HAP-1 (cell line): ENCODE results near the gene MED15.

ENCODE experiments used
- DNase-seq, 2 experiments: peaks; one replicate each; pipeline ENCODE4 v3.0.0-alpha.2; 2016 to 2020; ENCODE audit warnings: low spot score in 2 of 2
- H3K27me3 ChIP-seq: fragments of 250-450 bp; sonication (Bioruptor Pico); 2 replicates; pipeline ENCODE4 v1.5.1; 2020; ENCODE audit warnings: low read depth, mild to moderate bottlenecking, moderate library complexity
- H3K36me3 ChIP-seq: fragments of 250-450 bp; sonication (Bioruptor Pico); replicated peaks from 2 replicates; pipeline ENCODE4 v1.5.1; 2020; ENCODE audit warnings: mild to moderate bottlenecking
- H3K4me1 ChIP-seq: fragments of 250-450 bp; sonication (Bioruptor Pico); 2 replicates; pipeline ENCODE4 v1.5.1; 2020; ENCODE audit warnings: mild to moderate bottlenecking
- H3K4me3 ChIP-seq: fragments of 250-450 bp; sonication (Bioruptor Pico); 2 replicates; pipeline ENCODE4 v1.5.1; 2020; ENCODE audit warnings: mild to moderate bottlenecking, moderate library complexity
- H3K9me3 ChIP-seq: fragments of 250-450 bp; sonication (Bioruptor Pico); 2 replicates; pipeline ENCODE4 v1.5.1; 2020; ENCODE audit warnings: mild to moderate bottlenecking, moderate library complexity
- in situ Hi-C: fragments of 300-500 bp; cut with MboI; formaldehyde crosslinking; loops from 3 replicates; pipeline ENCODE4 v1.14.3; 2020; ENCODE audit warnings: low sequenced_read_pairs, inconsistent platforms, mixed read lengths

MED15 gene

DNA sequence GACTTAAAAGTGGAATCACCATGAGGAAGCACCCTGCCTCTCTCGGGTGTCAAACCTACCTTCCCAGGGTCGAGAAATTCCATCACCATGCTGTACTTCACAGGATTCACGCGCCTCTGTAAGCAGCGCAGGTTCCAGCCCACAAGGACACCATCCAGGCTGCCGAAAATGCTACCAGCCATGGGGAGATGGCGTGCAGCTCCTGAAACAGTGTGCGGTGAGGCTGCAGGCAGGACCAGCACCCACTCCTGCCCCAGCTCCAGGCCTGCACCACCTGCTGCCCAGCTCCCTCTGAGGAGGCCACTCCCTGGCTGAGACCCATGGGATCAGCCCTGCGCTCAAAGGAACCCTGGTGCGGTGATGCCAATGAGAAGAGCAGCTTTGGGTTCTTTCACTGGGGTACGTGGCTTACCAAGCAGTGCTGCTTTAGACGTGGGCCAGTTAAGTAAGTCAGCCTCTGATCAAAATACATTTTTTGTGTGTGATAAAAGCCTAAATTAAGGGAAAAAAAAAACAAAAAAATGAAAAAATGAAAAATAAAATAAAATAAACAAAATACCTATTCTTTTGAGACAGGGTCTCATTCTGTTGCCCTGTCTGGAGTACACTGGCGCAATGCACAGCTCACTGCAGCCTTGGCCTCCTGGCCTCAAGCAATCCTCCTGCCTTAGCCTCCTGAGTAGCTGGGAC is 115.4 kb downstream of the MED15 start:
- H3K4me3 ChIP-seq, result no peak overlapping the region
- DNase-seq, result no peak
- in situ Hi-C loops, result no loop called here
- H3K27me3 ChIP-seq, result no peaks in the 10 kb centered on the region
- H3K9me3 ChIP-seq, result no peaks in the 10 kb centered on the region
- no peaks in the 10 kb centered on the region for H3K36me3 ChIP-seq
- H3K4me1 ChIP-seq, result no peaks in the 10 kb centered on the region

DNA sequence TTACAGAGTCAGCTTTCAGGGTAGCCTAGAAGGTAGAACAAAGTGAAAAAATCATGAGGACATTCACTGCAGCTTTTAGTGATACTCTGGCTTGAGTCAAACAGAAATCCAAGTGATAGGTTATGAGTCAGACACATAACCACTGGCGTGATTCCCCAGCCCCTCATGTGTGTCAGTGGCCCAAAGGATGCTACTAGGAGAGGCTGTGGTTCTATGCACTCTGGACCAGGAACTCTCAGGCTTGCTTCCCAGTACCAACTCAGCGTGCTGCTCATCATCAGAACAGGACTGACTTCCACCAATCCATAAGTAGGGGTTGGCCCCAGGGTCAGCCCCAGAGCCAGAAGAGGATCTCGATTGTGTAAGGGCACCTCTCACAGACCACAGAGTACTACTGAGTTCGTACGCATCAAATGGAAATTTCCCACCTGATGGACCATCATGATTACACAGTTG is 116.8 kb downstream of the MED15 start:
- Histone ChIP-seq H3K9me3 (no peaks in the 10 kb centered on the region), H3K4me3 (no peak overlapping the region), H3K27me3 (peaks cover 1% of the 10 kb centered on the region; the same call in 1 of the 2 replicates), H3K4me1 (no peaks in the 10 kb centered on the region), H3K36me3 (no peaks in the 10 kb centered on the region)
- in situ Hi-C loops, result no loop called here
- no peak for DNase-seq

DNA sequence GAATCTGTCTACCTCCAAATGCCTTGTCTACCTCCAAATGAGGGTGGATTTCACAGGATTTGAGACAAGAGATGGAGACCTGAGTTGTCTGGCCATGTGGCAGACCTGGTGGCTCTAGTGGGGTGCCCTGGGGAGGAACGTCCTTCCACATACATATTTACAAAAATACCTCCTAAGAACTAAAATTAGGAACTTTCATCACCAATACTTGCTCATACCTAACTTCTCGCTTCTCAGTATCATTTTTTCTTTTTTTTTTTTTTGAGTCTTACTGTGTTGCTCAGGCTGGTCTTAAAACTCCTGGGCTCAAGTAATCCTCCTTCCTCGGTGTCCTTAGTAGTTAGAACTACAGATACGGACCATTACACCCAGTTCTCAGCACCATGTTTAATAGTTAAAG is 117.9 kb downstream of the MED15 start:
- Histone ChIP-seq H3K36me3 (no peaks in the 10 kb centered on the region), H3K4me3 (no peak overlapping the region), H3K27me3 (peaks cover 4% of the 10 kb centered on the region; the same call in 1 of the 2 replicates), H3K4me1 (no peaks in the 10 kb centered on the region), H3K9me3 (no peaks in the 10 kb centered on the region)
- in situ Hi-C loops, result no loop called here
- DNase-seq, result no peak

DNA sequence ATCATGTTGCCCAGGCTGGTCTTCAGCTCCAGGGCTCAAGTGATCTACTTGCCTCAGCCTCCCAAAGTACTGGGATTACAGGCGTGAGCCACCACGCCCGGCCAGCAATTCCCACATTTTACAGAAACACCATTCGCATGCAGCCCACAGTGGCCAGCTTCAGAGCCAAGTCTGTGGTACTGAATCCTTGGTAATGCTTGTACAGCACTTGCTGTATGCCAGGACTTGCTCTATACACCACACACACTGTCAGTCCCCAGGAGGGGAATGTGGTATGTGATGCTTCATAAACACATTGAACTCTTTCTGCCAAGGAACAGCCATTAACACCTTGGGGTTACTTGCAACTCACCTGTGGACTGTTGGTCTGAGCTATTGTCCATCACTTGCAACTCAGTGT is 119.4 kb downstream of the MED15 start:
- Histone ChIP-seq H3K4me3 (no peak overlapping the region), H3K4me1 (no peaks in the 10 kb centered on the region), H3K36me3 (no peaks in the 10 kb centered on the region), H3K9me3 (no peaks in the 10 kb centered on the region), H3K27me3 (peaks cover 4% of the 10 kb centered on the region; the same call in 1 of the 2 replicates)
- in situ Hi-C loops, result no loop called here
- no peak for DNase-seq

DNA sequence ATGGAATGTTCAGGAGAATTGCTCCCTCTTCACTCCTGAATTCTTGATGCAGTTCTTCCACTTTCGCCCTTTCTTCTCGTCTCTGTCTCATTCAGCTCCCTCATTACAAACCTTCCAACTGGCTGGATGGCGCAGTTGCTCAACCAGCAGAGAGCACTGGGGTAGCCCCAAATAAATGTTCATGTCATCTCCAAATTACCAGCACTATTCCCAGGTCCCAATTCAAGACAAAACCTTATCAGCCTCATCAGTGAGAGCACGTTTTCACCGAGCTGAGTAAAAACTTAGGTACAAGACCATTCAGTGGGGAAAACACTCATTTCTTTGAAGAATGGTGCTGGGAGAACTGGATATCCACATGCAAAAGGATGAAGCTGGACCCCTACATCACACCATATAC is 120.0 kb downstream of the MED15 start:
- Histone ChIP-seq H3K4me3 (no peak overlapping the region), H3K27me3 (peaks cover 4% of the 10 kb centered on the region; the same call in 1 of the 2 replicates), H3K9me3 (no peaks in the 10 kb centered on the region), H3K4me1 (no peaks in the 10 kb centered on the region), H3K36me3 (no peaks in the 10 kb centered on the region)
- DNase-seq, result no peak
- in situ Hi-C loops, result no loop called here

DNA sequence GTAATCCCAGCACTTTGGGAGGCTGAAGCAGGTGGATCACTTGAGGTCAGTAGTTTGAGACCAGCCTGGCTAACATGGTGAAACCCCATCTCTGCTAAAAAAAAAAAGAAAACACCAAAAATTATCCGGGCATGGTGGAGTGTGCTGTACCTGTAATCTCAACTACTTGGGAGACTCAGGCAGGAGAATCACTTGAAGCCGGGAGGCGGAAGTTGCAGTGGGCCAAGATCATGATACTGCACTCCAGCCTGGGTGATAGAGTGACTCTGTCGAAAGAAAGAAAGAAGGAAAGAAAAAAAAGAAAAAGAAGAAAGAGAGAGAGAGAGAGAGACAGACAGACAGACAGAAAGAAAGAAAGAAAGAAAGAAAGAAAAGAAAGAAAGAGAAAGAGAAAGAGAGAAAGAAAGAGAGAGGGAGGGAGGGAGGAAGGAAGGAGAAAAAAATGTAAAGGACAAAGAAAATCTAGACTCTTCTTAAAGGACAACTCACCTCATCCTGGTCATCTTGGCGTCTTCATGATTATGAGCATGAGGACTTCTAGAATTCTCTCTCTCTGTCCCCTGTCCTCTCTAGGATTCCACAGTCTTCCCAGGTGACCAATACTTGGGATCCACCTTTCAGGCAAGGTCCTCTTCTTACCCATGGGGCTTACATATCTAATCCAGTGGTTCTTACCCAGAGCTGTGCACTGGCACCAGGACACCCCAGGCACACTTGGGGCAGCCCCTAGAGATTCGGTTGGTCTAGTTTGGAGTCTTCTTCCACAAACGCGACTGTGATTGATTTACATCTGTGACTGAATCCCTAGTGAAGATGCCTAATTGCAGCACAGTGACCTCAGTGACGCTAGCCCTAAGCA is 120.9 kb downstream of the MED15 start:
- Histone ChIP-seq H3K4me3 (no peak overlapping the region), H3K9me3 (no peaks in the 10 kb centered on the region), H3K4me1 (no peaks in the 10 kb centered on the region), H3K27me3 (peaks cover 4% of the 10 kb centered on the region; the same call in 1 of the 2 replicates), H3K36me3 (no peaks in the 10 kb centered on the region)
- no peak for DNase-seq
- in situ Hi-C loops, result no loop called here

DNA sequence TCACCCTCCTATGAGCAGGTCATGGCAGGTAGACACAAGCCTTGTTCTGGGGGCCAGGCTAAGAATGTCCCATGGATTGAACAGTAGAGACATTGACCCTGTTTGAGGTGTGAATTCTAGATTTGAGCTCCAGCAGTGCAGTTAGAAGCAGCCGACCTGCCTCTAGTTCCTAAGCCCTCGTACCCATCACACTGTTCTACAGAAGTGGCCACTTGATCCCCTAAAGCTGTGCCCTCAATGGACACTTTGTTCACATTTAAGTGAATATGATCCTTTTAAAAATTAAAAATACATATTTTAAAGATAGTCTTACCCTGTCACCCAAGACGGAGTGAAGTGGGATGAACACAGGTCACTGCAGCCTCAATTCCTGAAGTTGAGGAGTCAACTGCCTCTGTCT is 122.0 kb downstream of the MED15 start:
- Histone ChIP-seq H3K4me1 (no peaks in the 10 kb centered on the region), H3K36me3 (no peaks in the 10 kb centered on the region), H3K27me3 (peaks cover 4% of the 10 kb centered on the region; the same call in 1 of the 2 replicates), H3K4me3 (no peak overlapping the region), H3K9me3 (no peaks in the 10 kb centered on the region)
- DNase-seq, result no peak
- in situ Hi-C loops, result no loop called here

DNA sequence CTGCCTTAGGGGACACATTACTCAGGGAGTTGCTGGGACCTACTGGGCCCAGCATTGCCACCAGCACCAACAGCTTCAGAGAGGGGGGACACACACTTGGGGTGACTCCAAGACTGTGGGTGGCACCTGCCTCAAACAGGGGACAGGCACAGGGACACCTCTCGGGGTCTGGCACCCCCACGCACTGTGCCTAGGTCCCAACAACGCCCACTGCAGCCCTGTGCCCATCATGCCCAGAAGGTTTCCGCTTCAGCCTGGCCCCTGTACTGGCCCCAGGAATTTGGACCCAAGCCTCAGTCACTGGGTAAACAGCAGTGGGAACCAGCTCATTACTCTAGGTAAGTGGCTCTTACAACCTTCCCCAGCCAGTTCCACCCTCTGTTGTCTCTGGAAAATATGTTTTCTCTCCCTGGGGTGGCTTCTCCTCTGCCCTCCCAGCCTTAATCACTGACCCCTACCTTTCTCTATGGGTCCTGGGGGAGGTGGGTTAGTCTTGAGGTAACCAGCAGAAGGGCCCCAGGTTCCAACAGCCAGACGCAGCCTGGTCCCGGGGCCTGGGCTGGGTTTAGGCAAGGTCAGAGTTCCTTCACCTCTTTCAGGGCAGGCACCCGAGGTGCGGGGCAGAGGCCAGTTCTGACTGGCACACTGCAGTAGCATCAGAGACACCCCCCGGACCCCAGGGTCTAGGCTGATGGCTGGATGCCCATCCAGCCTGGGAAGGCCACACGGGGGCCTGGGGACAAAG is 123.6 kb downstream of the MED15 start:
- H3K4me3 ChIP-seq, result no peak overlapping the region
- H3K4me1 ChIP-seq, result no peaks in the 10 kb centered on the region
- no peaks in the 10 kb centered on the region for H3K9me3 ChIP-seq
- in situ Hi-C loops, result no loop called here
- H3K27me3 ChIP-seq, result peaks cover 4% of the 10 kb centered on the region; the same call in 1 of the 2 replicates
- H3K36me3 ChIP-seq, result no peaks in the 10 kb centered on the region
- no peak for DNase-seq

DNA sequence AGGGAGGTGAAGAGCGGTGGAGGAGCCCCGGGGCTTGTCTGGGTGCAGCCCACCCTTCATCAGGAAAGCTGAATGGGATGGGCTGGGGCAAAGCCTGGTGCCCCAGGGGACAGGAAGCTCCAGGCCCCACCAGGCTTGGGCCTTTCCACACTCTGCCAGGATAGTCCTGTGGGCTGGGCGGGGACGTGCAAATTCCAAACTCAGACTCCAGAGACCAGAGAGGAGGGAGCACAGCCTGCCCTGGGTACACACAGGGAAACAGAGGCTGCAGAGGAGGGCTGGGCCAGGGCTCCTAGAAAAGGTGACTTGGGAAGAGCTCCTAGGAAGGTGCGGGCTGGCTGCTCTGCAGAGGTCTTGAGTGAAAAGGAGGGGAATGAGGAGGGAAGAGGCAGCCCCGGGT is 124.7 kb downstream of the MED15 start:
- no peaks in the 10 kb centered on the region for H3K9me3 ChIP-seq
- H3K27me3 ChIP-seq, result peaks cover 4% of the 10 kb centered on the region; the same call in 1 of the 2 replicates
- in situ Hi-C loops, result no loop called here

DNA sequence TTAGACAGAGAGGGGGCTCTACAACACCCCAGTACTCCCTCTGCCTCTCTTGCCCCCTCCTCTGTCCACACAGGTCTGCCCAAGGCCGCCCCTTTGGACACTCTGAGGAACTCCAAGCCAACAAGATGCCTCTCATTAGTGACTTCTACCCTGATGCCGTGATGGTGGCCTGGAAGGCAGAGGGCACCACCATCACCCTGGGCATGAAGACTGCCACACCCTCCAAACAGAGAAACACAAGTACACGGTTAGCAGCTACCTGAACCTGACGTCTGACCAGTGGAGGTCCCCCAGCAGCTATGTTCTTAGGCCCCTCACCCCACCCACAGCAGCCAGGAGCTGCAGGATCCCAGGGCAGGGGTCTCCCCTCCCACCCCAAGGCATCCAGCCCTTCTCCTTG is 125.1 kb downstream of the MED15 start:
- no peak for DNase-seq
- in situ Hi-C loops, result no loop called here
- no peak overlapping the region for H3K4me3 ChIP-seq
- H3K27me3 ChIP-seq, result peaks cover 8% of the 10 kb centered on the region
- H3K36me3 ChIP-seq, result no peaks in the 10 kb centered on the region
- H3K9me3 ChIP-seq, result no peaks in the 10 kb centered on the region
- no peaks in the 10 kb centered on the region for H3K4me1 ChIP-seq

More for the DNA sequence above, 124.7 kb downstream of the MED15 start:
- Histone ChIP-seq H3K4me3 (no peak overlapping the region), H3K4me1 (no peaks in the 10 kb centered on the region), H3K36me3 (no peaks in the 10 kb centered on the region)
- no peak for DNase-seq

DNA sequence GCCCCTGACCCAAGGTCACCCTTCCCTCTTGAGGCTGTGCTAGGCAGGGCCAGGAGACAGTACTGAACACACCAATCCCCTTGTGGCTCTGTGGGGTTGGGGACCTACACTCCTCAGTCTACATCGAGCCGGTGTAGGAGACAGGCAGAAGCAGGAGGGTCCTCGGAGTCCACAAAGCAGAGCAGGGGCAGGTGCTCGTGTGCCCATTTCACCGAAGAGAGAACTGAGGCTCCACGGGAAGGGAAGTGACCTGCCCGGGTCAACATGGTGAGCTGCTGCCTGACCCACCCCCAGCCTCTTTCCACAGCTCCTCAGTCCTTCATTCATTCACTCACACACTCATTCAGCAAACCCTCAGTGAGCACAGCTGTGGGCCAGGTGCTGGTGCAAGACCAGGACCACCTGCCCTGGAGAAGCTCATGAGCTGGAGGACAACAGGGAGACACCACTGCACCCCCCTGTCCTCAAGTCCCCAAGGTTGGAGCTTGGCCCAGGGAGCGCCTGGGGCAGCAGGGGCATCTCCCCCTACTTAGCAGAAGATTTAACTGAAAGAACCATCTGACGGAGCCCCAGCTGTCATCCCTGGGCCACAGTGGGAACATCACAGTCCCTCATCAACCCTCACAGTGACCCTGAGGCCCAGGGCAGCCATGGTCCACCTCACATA is 127.3 kb downstream of the MED15 start:
- Histone ChIP-seq H3K4me1 (no peaks in the 10 kb centered on the region), H3K4me3 (no peak overlapping the region), H3K9me3 (no peaks in the 10 kb centered on the region), H3K27me3 (peaks cover 8% of the 10 kb centered on the region), H3K36me3 (no peaks in the 10 kb centered on the region)
- DNase-seq, result no peak
- in situ Hi-C loops, result no loop called here

DNA sequence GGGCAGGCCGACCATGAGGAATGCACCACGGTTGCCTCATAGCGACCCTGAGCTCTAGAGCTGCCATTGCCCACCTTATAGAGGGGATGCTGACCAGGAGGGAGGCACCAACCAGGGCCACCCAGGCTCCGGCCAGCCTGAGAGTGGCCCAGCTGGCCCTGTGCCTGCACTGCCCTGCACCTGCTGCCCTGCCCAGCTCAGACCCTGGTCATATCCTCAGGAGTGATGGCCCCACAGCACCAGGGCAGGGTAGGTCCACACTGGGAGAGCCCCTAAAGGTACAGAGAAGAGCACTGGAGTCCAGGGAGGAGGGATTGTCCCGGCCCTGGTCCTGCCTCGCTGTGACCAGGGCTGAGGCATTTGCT is 127.8 kb downstream of the MED15 start:
- Histone ChIP-seq H3K27me3 (peaks cover 8% of the 10 kb centered on the region), H3K4me3 (no peak overlapping the region), H3K4me1 (no peaks in the 10 kb centered on the region), H3K9me3 (no peaks in the 10 kb centered on the region), H3K36me3 (no peaks in the 10 kb centered on the region)
- in situ Hi-C loops, result no loop called here
- DNase-seq, result no peak

DNA sequence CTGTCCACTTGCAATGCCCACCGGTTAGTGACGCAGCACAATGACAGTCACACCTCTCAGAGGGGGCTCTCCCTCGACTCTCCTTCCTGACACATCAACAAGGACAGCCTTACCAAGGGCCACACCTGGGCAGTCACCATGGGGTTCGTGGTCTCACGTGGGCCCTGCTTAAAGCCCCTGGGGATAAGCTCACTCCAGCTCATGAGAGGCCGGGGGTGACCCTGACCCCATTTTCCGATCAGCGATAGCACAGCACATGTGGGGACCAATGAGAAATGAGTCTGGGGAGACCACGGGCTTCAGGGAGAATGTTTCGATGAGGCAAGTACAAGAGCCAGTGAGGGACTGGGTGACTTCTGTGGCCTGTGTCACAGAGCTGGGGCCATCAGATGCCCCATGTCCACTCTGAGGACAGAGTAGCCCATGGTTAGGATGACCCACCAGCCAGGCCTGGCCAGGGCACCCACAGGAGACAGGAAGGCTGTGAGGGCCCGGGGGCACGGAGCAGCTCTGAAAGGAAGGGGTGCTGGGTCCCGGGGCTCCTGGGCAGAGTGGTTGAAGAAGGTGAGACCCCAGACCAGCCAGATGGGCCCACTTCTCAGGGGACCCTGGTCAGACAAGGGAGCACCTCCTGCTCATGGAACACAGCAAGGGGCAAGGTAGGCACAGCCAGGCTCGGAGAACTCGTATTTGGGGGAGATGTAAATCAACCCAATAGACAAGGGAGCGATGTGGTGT is 128.8 kb downstream of the MED15 start:
- Histone ChIP-seq H3K36me3 (no peaks in the 10 kb centered on the region), H3K9me3 (no peaks in the 10 kb centered on the region), H3K27me3 (peaks cover 8% of the 10 kb centered on the region), H3K4me1 (no peaks in the 10 kb centered on the region), H3K4me3 (no peak overlapping the region)
- DNase-seq, result no peak
- in situ Hi-C loops, result no loop called here
